K562 (cell line): Measurements from ENCODE around the gene PPP1CA. TPM values are rescaled to one million over a fixed set of nuclear protein-coding genes. Genes with fewer than 3 reads are reported as not detected.
A peak's percentile ranks its signal among the peaks of the same experiment; 100 is the strongest.

Experiments used
- CBFA2T2 ChIP-seq: fragments of 450-650 bp; conservative IDR thresholded peaks from 2 replicates; pipeline ENCODE4 v1.6.1; 2017; ENCODE audit warnings: mild to moderate bottlenecking
- CEBPB ChIP-seq: fragments of 450-650 bp; IDR thresholded peaks from 2 replicates; pipeline ENCODE4 v1.6.1; 2016; ENCODE audit warnings: missing genetic modification characterization, missing compliant biosample characterization
- CHD1 ChIP-seq: fragments of 200-600 bp; sonication (generic); IDR thresholded peaks from one replicate; pipeline ENCODE4 v1.6.1; 2012; ENCODE audit warnings: mild to moderate bottlenecking, moderate library complexity, low read length, inconsistent platforms
- FUS ChIP-seq: fragments of 200-400 bp; formaldehyde crosslinking; optimal IDR thresholded peaks from 2 replicates; pipeline ENCODE3; 2017; ENCODE audit warnings: low read depth, low read length
- HLTF ChIP-seq: fragments of 450-650 bp; IDR thresholded peaks from 2 replicates; pipeline ENCODE4 v1.6.1; 2016
- KDM5B ChIP-seq: fragments of 200-600 bp; sonication (generic); IDR thresholded peaks from 2 replicates; pipeline ENCODE4 v1.6.1; 2012; ENCODE audit warnings: low read depth, mild to moderate bottlenecking, moderate library complexity, low read length, control low read depth, inconsistent platforms; ENCODE audit not compliant: insufficient replicate concordance
- MCM5 ChIP-seq: fragments of 450-650 bp; IDR thresholded peaks from 2 replicates; pipeline ENCODE4 v1.6.1; 2016; ENCODE audit warnings: low read depth
- MITF ChIP-seq: IDR thresholded peaks from 2 replicates; pipeline ENCODE4 v1.6.1; 2014; ENCODE audit warnings: antibody characterized with exemption
- NCOA6 ChIP-seq: fragments of 450-650 bp; IDR thresholded peaks from 2 replicates; pipeline ENCODE4 v1.6.1; 2017; ENCODE audit warnings: mild to moderate bottlenecking
- NEUROD1 ChIP-seq: fragments of 150-350 bp; IDR thresholded peaks from 2 replicates; pipeline ENCODE4 v1.6.1; 2014; ENCODE audit warnings: borderline replicate concordance, low read length, low read depth; ENCODE audit not compliant: partially characterized antibody
- NR2C2 ChIP-seq, 2 experiments: fragments of 200-800 bp in 1 of 2; sonication (Bioruptor generic) in 1 of 2; sonication (generic) in 1 of 2; formaldehyde crosslinking in 1 of 2; IDR thresholded peaks; 2 replicates each; pipeline versions ENCODE4 v1.6.1 to v1.8.0; 2016 to 2022; ENCODE audit warnings: mild to moderate bottlenecking in 1 of 2, missing compliant biosample characterization in 1 of 2, missing genetic modification characterization in 1 of 2, missing genetic modification reagents in 1 of 2
- NRF1 ChIP-seq, 2 experiments: fragments of 450-650 bp; IDR thresholded peaks in 1 of 2; conservative IDR thresholded peaks in 1 of 2; 2 replicates each; pipeline ENCODE4 v1.6.1; 2014; ENCODE audit warnings: mild to moderate bottlenecking in 2 of 2
- POLR3A ChIP-seq: IDR thresholded peaks from 2 replicates; pipeline ENCODE4 v1.6.1; 2011; ENCODE audit warnings: borderline replicate concordance, mild to moderate bottlenecking, moderate library complexity; ENCODE audit not compliant: insufficient read length, insufficient read depth; ENCODE audit errors: extremely low read depth
- ZBTB17 ChIP-seq: fragments of 450-650 bp; formaldehyde crosslinking; IDR thresholded peaks from 2 replicates; pipeline ENCODE4 v1.4.0; 2020; ENCODE audit warnings: mild to moderate bottlenecking
- ZBTB2 ChIP-seq: fragments of 450-650 bp; IDR thresholded peaks from 2 replicates; pipeline ENCODE4 v1.6.1; 2016; ENCODE audit warnings: antibody characterized with exemption
- ZC3H8 ChIP-seq: fragments of 450-650 bp; IDR thresholded peaks from 2 replicates; pipeline ENCODE4 v1.6.1; 2017
- ZNF134 ChIP-seq: fragments of 250-450 bp; sonication (Bioruptor Pico); conservative IDR thresholded peaks from 2 replicates; pipeline ENCODE4 v1.4.0; 2020
- ZNF561 ChIP-seq: fragments of 450-650 bp; formaldehyde crosslinking; conservative IDR thresholded peaks from 2 replicates; pipeline ENCODE4 v1.4.0; 2020; ENCODE audit warnings: mild to moderate bottlenecking, moderate library complexity
- ZNF589 ChIP-seq: fragments of 200-800 bp; sonication (Bioruptor generic); IDR thresholded peaks from 2 replicates; pipeline ENCODE4 v1.6.1; 2016; ENCODE audit warnings: low read depth, missing genetic modification characterization, missing compliant biosample characterization
- ZNF609 ChIP-seq: sonication (generic); formaldehyde crosslinking; IDR thresholded peaks from 2 replicates; pipeline ENCODE4 v1.8.1; 2023; ENCODE audit warnings: missing genetic modification reagents, mild to moderate bottlenecking, borderline replicate concordance
- ZNF76 ChIP-seq: fragments of 250-450 bp; sonication (Bioruptor Pico); IDR thresholded peaks from 2 replicates; pipeline ENCODE4 v1.4.0; 2020; ENCODE audit warnings: mild to moderate bottlenecking, moderate library complexity, borderline replicate concordance
- polyA plus RNA-seq, 8 experiments: library from polyadenylated mRNA; depleted of rRNA in 4 of 8; stranded (reverse) in 5 of 8; unstranded in 3 of 8; fragments of >200 nt; fragmentation: Nextera tagmentation in 2 of 8; fragmentation: Illumina TruSeq in 1 of 8; extraction: Ambion mirVana in 2 of 8; extraction: Trizol in 1 of 8; gene quantifications; 2 replicates each; pipeline versions ENCODE4 v1.2.1 to v1.2.3, GENCODE V29; 2011 to 2014; ENCODE audit warnings: inconsistent platforms in 1 of 8, missing spikeins in 1 of 8
- total RNA-seq, 7 experiments: library from RNA; depleted of rRNA in 6 of 7; stranded (reverse); fragments of >200 nt in 6 of 7; fragmentation: Illumina TruSeq in 2 of 7; extraction: Trizol in 2 of 7; gene quantifications; 2 replicates each; pipeline versions ENCODE4 v1.2.1 to v1.2.3, GENCODE V29; 2011 to 2021; ENCODE audit warnings: low replicate concordance in 1 of 7

PPP1CA gene
- total and polyA plus RNA-seq, 9 of the 15 experiments (the other 6 are each of a cell fraction or from before 2014, with no cell fraction given): 18.2 to 242 (median 188) TPM

- TF ChIP-seq FUS (peak; percentile 68), ZC3H8 (no peak), ZNF561 (CRISPR knock-in tag) (no peak), ZNF134 (no peak), MITF (peak; percentile 93), NRF1 (conservative IDR thresholded peaks at IDR 0.05 in 1 of 2, IDR thresholded peaks at IDR 0.05 in 1 of 2) (peak; percentile 32 to 36; a peak in 3 of 4 replicates), POLR3A (no peak), NCOA6 (no peak), MCM5 (no peak), HLTF (no peak), ZBTB2 (no peak), CEBPB (tag) (no peak), CHD1 (peak; percentile 64), KDM5B (peak; percentile 80), NEUROD1 (peak; percentile 60), ZNF609 (CRISPR knock-in tag) (no peak), ZNF76 (CRISPR knock-in tag) (0 out of 2 replicates have a peak, but pooled peaks have one; percentile 7), ZNF589 (CRISPR knock-in tag) (peak; percentile 40; the same call in 1 of the 2 replicates), ZBTB17 (CRISPR knock-in tag) (peak; percentile 78), NR2C2 (CRISPR knock-in tag; IDR thresholded peaks at IDR 0.05) (no peak), NR2C2 (tag; IDR thresholded peaks at IDR 0.05) (peak; percentile 72), CBFA2T2 (peak; percentile 99)
Observed at GRCh38 chr11:67391304-67392182, 10.1 kb downstream of the PPP1CA start, which contains the start of gene RAD9A (continued).
